IPS-11a (cell line): Measurements from ENCODE around the gene BMP3.
"Not testable (repeated sequence)": the region's sequence is repeated elsewhere in the genome, so short reads cannot be mapped to it uniquely, and the experiment has no call there.

ENCODE experiments used
- H3K4me3 ChIP-seq: one replicate; pipeline ENCODE4 v1.5.1; 2013; ENCODE audit warnings: low read depth, low read length, control low read depth

The BMP3 gene

GRCh38 chr4:81030061-81030980 is at the start of gene BMP3:
Gene BMP3 (plus strand): TSS chr4:81030708. CDS start chr4:81031285, 577 bp downstream.
- peak within 1 kb of the TSS; percentile 57 for H3K4me3 ChIP-seq

- no peak overlapping the region for H3K4me3 ChIP-seq
Observed at GRCh38 chr4:80986011-80986410, 44.5 kb upstream of the BMP3 start.

GRCh38 chr4:80989921-80990544 is 40.5 kb upstream of the BMP3 start:
- H3K4me3 ChIP-seq: no peak overlapping the region

- H3K4me3 ChIP-seq: no peak overlapping the region
Observed at GRCh38 chr4:80990851-80991250, 39.7 kb upstream of the BMP3 start.

- H3K4me3 ChIP-seq: no peak overlapping the region
Observed at GRCh38 chr4:80999943-81000342, 30.6 kb upstream of the BMP3 start.

GRCh38 chr4:81003597-81004111 is 26.9 kb upstream of the BMP3 start:
- H3K4me3 ChIP-seq: no peak overlapping the region

GRCh38 chr4:81007417-81007816 is 23.1 kb upstream of the BMP3 start:
- H3K4me3 ChIP-seq: no peak overlapping the region

- H3K4me3 ChIP-seq: not testable (repeated sequence)
Observed at GRCh38 chr4:81016566-81016965, 13.9 kb upstream of the BMP3 start.

- H3K4me3 ChIP-seq: no peak overlapping the region
Observed at GRCh38 chr4:81019006-81019405, 11.5 kb upstream of the BMP3 start.

- no peak overlapping the region for H3K4me3 ChIP-seq
Observed at GRCh38 chr4:81021142-81021944, 9.2 kb upstream of the BMP3 start.

- no peak overlapping the region for H3K4me3 ChIP-seq
Observed at GRCh38 chr4:81021981-81022380, 8.5 kb upstream of the BMP3 start.

- H3K4me3 ChIP-seq: no peak overlapping the region
Observed at GRCh38 chr4:81023484-81023883, 7.0 kb upstream of the BMP3 start.

- peak overlapping the region; percentile 57 for H3K4me3 ChIP-seq
Observed at GRCh38 chr4:81030981-81031791, 678 bp downstream of the BMP3 start.

- peak overlapping the region; percentile 57 for H3K4me3 ChIP-seq
Observed at GRCh38 chr4:81031796-81032551, 1.5 kb downstream of the BMP3 start.

GRCh38 chr4:81032771-81033684 is 2.5 kb downstream of the BMP3 start:
- no peak overlapping the region for H3K4me3 ChIP-seq

- H3K4me3 ChIP-seq: no peak overlapping the region
Observed at GRCh38 chr4:81038636-81039350, 8.3 kb downstream of the BMP3 start.

- no peak overlapping the region for H3K4me3 ChIP-seq
Observed at GRCh38 chr4:81039351-81039972, 9.0 kb downstream of the BMP3 start.
